Left lung (tissue), 10 donors: ENCODE measurements around the gene RPS27L. TPM values are rescaled to one million over a fixed set of nuclear protein-coding genes. Genes with fewer than 3 reads are reported as not detected.

Experiments used
- ATAC-seq: fragments of 200-7000 bp; cut with Tn5 transposase; one replicate; pipeline ENCODE4 v1.9.1; 2020; ENCODE audit warnings: moderate library complexity
- DNase-seq, 4 donors: peaks; one replicate each; pipeline ENCODE4 v3.0.0-alpha.2; 2013 to 2020
- H3K27ac ChIP-seq, 2 donors: fragments of 200-600 bp; sonication (generic) in 1 of 2; one replicate each; pipeline versions ENCODE4 v1.5.0 to v1.8.0; 2020 to 2021
- H3K27me3 ChIP-seq, 2 donors: fragments of 200-600 bp; sonication (generic) in 1 of 2; one replicate each; pipeline versions ENCODE4 v1.5.0 to v1.8.0; 2020 to 2021
- H3K36me3 ChIP-seq, 2 donors: fragments of 200-600 bp; sonication (generic) in 1 of 2; one replicate each; pipeline versions ENCODE4 v1.5.0 to v1.8.0; 2020 to 2021
- H3K4me1 ChIP-seq, 2 donors: fragments of 200-600 bp; one replicate each; pipeline ENCODE4 v1.8.0; 2021
- H3K4me3 ChIP-seq, 2 donors: fragments of 200-600 bp; sonication (generic) in 1 of 2; one replicate each; pipeline versions ENCODE4 v1.5.0 to v1.8.0; 2020 to 2021; ENCODE audit warnings: mild to moderate bottlenecking in 1 of 2
- H3K9me3 ChIP-seq, 2 donors: fragments of 200-600 bp; sonication (generic) in 1 of 2; one replicate each; pipeline versions ENCODE4 v1.5.0 to v1.8.0; 2020 to 2021
- CTCF ChIP-seq, 2 donors: fragments of 200-600 bp; sonication (generic) in 1 of 2; IDR thresholded peaks; one replicate each; pipeline versions ENCODE4 v1.5.0 to v1.8.0; 2021; ENCODE audit warnings: antibody characterized with exemption in 2 of 2
- intact Hi-C, 2 donors: fragments of 100-400 bp; cut with DNase I; formaldehyde crosslinking; loops; one replicate each; pipeline versions ENCODE4 v1.11.2 to v1.14.2; 2022
- polyA plus RNA-seq, 6 donors: library from polyadenylated mRNA; unstranded; fragments of 120-200 nt; gene quantifications; one replicate each; pipeline ENCODE4 v1.2.1, GENCODE V29; 2013; ENCODE audit not compliant: insufficient read length in 6 of 6
- total RNA-seq, 2 donors: library from RNA; stranded (reverse); fragmentation: NEBNext Ultra II Directional; extraction: Animal tissue kit (Norgen Biotek cat#: 25700); gene quantifications; one replicate each; pipeline ENCODE4 v1.2.1, GENCODE V29; 2021
- donor health status: DM: no; HTN: yes; CAD: no.
- donor health status: DM: no; HTN: no; CAD: no.

The RPS27L gene
- total and polyA plus RNA-seq, 8 donors: 74.8 to 242 (median 82.7) TPM

DNA sequence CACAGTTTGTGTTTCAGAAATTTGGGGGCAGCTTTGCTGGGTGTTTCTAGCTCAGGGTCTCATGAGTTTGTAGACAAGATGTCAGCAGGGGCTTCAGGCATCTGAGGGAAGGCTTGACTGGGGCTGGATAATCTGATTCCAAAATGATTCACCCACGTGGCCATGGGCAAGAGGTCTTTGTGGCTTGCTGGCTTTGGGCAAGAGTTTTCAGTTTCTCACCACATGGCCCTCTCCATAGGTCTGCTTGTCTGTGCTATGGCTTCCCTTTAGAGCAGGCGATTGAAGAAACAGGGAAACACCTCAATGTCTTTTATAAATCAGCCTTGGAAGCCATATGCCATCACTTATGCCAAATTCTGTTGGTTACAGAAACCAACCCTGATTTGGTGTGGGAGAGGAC, 11.9 kb downstream of the RPS27L start:
- no peak for DNase-seq
- Histone ChIP-seq H3K27ac (no peak overlapping the region), H3K36me3 (peaks cover 0 to 78% of the 10 kb centered on the region in 2 donors), H3K27me3 (no peaks in the 10 kb centered on the region), H3K4me3 (no peak overlapping the region), H3K4me1 (peaks cover 0 to 5% of the 10 kb centered on the region in 2 donors), H3K9me3 (no peaks in the 10 kb centered on the region)
- no peak for ATAC-seq
- no peak for TF ChIP-seq CTCF (IDR thresholded peaks at IDR 0.05)
- intact Hi-C loops: no loop called here

DNA sequence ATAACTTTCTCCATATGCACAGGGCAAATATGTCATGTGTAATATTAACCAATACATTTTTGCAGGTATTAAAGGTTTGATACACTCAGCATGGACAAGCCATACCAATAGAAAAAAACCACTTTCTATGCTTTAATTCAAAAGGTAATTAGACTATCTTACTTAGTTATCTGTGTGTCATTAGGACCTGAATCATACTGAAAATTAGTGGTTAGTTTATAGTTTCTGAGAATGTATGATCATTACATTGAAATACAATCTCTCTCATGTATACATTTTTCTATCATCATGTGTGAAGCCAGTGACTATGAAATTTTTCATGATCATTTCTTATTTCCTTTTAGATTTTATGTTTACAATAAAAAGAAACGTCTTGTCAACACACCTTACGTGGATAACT, 16.3 kb downstream of the RPS27L start:
- no peak for ATAC-seq
- TF ChIP-seq CTCF (IDR thresholded peaks at IDR 0.05): no peak
- DNase-seq: no peak
- peaks cover 0 to 12% of the 10 kb centered on the region in 2 donors for H3K4me1 ChIP-seq
- H3K27me3 ChIP-seq: no peaks in the 10 kb centered on the region
- H3K36me3 ChIP-seq: peaks cover 0 to 42% of the 10 kb centered on the region in 2 donors
- no peak overlapping the region for H3K4me3 ChIP-seq
- H3K9me3 ChIP-seq: no peaks in the 10 kb centered on the region
- H3K27ac ChIP-seq: no peak overlapping the region
- intact Hi-C loops: no loop called here

GRCh38 chr15:63136742-63137141, 20.5 kb downstream of the RPS27L start:
- Histone ChIP-seq H3K4me3 (no peak overlapping the region), H3K9me3 (no peaks in the 10 kb centered on the region), H3K27me3 (no peaks in the 10 kb centered on the region), H3K4me1 (peaks cover 4 to 43% of the 10 kb centered on the region in 2 donors), H3K27ac (peak overlapping the region; percentile 64 to 85), H3K36me3 (peaks cover 0 to 21% of the 10 kb centered on the region in 2 donors)
- no peak for TF ChIP-seq CTCF (IDR thresholded peaks at IDR 0.05)
- no peak for DNase-seq
- ATAC-seq: no peak
- intact Hi-C loops: no loop called here

GRCh38 chr15:63135804-63136203, 21.5 kb downstream of the RPS27L start:
- no peak for DNase-seq
- Histone ChIP-seq H3K36me3 (peaks cover 0 to 21% of the 10 kb centered on the region in 2 donors), H3K4me1 (peaks cover 4 to 43% of the 10 kb centered on the region in 2 donors), H3K27ac (peak overlapping the region; percentile 64 to 85), H3K27me3 (no peaks in the 10 kb centered on the region), H3K9me3 (no peaks in the 10 kb centered on the region), H3K4me3 (no peak overlapping the region)
- no peak for TF ChIP-seq CTCF (IDR thresholded peaks at IDR 0.05)
- intact Hi-C loops: no loop called here
- ATAC-seq: peak; percentile 67

DNA sequence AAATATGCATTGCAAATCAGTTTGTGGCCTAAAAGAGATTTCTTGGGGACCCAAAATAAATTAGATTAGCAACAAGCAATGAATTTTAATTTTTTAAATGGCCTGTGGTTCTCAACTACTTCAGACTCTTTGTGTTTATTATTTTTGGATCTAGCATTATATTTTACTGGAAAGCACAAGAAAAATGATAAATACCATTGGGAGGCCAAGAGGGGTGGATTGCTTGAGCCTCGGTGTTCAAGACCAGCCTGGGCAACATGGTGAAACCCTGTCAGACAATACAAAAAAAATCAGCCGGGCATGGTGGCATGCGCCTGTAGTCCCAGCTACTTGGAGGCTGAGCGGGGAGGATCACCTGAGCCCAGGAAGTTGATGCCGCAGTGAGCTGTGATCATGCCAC, 22.0 kb downstream of the RPS27L start:
- intact Hi-C loops: no loop called here
- H3K36me3 ChIP-seq: peaks cover 0 to 23% of the 10 kb centered on the region in 2 donors
- peak overlapping the region; percentile 64 to 85 for H3K27ac ChIP-seq
- no peak for TF ChIP-seq CTCF (IDR thresholded peaks at IDR 0.05)
- no peaks in the 10 kb centered on the region for H3K27me3 ChIP-seq
- no peaks in the 10 kb centered on the region for H3K9me3 ChIP-seq
- H3K4me3 ChIP-seq: no peak overlapping the region
- DNase-seq (no peak), ATAC-seq (no peak)
- H3K4me1 ChIP-seq: peaks cover 4 to 43% of the 10 kb centered on the region in 2 donors
